ENCODE results near the gene VPS13D.

Gene VPS13D

GRCh38 chr1:12293416-12293815 is 63.6 kb downstream of the VPS13D start:
- H3K9ac ChIP-seq (ENCODE audit: low read depth, low read length): no peak overlapping the region
- no peak overlapping the region for H3K4me3 ChIP-seq (ENCODE audit: low read length)
- no peaks in the 10 kb centered on the region for H3K9me3 ChIP-seq (ENCODE audit: insufficient read depth, low read depth, low read length)
- H3K36me3 ChIP-seq (ENCODE audit: insufficient read depth, low read length): peaks cover 60% of the 10 kb centered on the region
- no peaks in the 10 kb centered on the region for H3K4me1 ChIP-seq (ENCODE audit: insufficient read depth, low read length)
- no peaks in the 10 kb centered on the region for H3K27me3 ChIP-seq (ENCODE audit: insufficient read depth, low read length)
- WGBS: 95% methylated on average over 11 of the region's 11 CpGs
- no peak overlapping the region for H3K27ac ChIP-seq (ENCODE audit: low read depth, low read length)

GRCh38 chr1:12294076-12294475 is 64.2 kb downstream of the VPS13D start:
- WGBS: 94% methylated on average over 2 of the region's 3 CpGs
- no peak overlapping the region for H3K27ac ChIP-seq (ENCODE audit: low read depth, low read length)
- no peak overlapping the region for H3K4me3 ChIP-seq (ENCODE audit: low read length)
- peaks cover 63% of the 10 kb centered on the region for H3K36me3 ChIP-seq (ENCODE audit: insufficient read depth, low read length)
- no peaks in the 10 kb centered on the region for H3K4me1 ChIP-seq (ENCODE audit: insufficient read depth, low read length)
- H3K27me3 ChIP-seq (ENCODE audit: insufficient read depth, low read length): no peaks in the 10 kb centered on the region
- no peaks in the 10 kb centered on the region for H3K9me3 ChIP-seq (ENCODE audit: insufficient read depth, low read depth, low read length)
- H3K9ac ChIP-seq (ENCODE audit: low read depth, low read length): no peak overlapping the region

GRCh38 chr1:12296016-12296415 is 66.2 kb downstream of the VPS13D start:
- no peaks in the 10 kb centered on the region for H3K27me3 ChIP-seq (ENCODE audit: insufficient read depth, low read length)
- no peaks in the 10 kb centered on the region for H3K9me3 ChIP-seq (ENCODE audit: insufficient read depth, low read depth, low read length)
- no peak overlapping the region for H3K9ac ChIP-seq (ENCODE audit: low read depth, low read length)
- 100% methylated on average over 2 of the region's 3 CpGs for WGBS
- H3K27ac ChIP-seq (ENCODE audit: low read depth, low read length): no peak overlapping the region
- no peak overlapping the region for H3K4me3 ChIP-seq (ENCODE audit: low read length)
- no peaks in the 10 kb centered on the region for H3K4me1 ChIP-seq (ENCODE audit: insufficient read depth, low read length)
- peaks cover 67% of the 10 kb centered on the region for H3K36me3 ChIP-seq (ENCODE audit: insufficient read depth, low read length)

- Histone ChIP-seq H3K27me3 (ENCODE audit: insufficient read depth, low read length) (no peaks in the 10 kb centered on the region), H3K4me3 (ENCODE audit: low read length) (no peak overlapping the region), H3K4me1 (ENCODE audit: insufficient read depth, low read length) (no peaks in the 10 kb centered on the region), H3K9ac (ENCODE audit: low read depth, low read length) (no peak overlapping the region), H3K9me3 (ENCODE audit: insufficient read depth, low read depth, low read length) (no peaks in the 10 kb centered on the region), H3K27ac (ENCODE audit: low read depth, low read length) (no peak overlapping the region), H3K36me3 (ENCODE audit: insufficient read depth, low read length) (peaks cover 69% of the 10 kb centered on the region)
- WGBS: 95% methylated on average over 1 of the region's 1 CpG
Measured at GRCh38 chr1:12296623-12297022, 66.8 kb downstream of the VPS13D start.

- 97% methylated on average over 4 of the region's 4 CpGs for WGBS
- Histone ChIP-seq H3K27me3 (ENCODE audit: insufficient read depth, low read length) (no peaks in the 10 kb centered on the region), H3K9ac (ENCODE audit: low read depth, low read length) (no peak overlapping the region), H3K36me3 (ENCODE audit: insufficient read depth, low read length) (peaks cover 68% of the 10 kb centered on the region), H3K4me1 (ENCODE audit: insufficient read depth, low read length) (no peaks in the 10 kb centered on the region), H3K9me3 (ENCODE audit: insufficient read depth, low read depth, low read length) (no peaks in the 10 kb centered on the region), H3K4me3 (ENCODE audit: low read length) (no peak overlapping the region), H3K27ac (ENCODE audit: low read depth, low read length) (no peak overlapping the region)
Measured at GRCh38 chr1:12300706-12301105, 70.9 kb downstream of the VPS13D start.

- Histone ChIP-seq H3K4me3 (ENCODE audit: low read length) (no peak overlapping the region), H3K27me3 (ENCODE audit: insufficient read depth, low read length) (no peaks in the 10 kb centered on the region), H3K9ac (ENCODE audit: low read depth, low read length) (no peak overlapping the region), H3K27ac (ENCODE audit: low read depth, low read length) (no peak overlapping the region), H3K36me3 (ENCODE audit: insufficient read depth, low read length) (peaks cover 66% of the 10 kb centered on the region), H3K9me3 (ENCODE audit: insufficient read depth, low read depth, low read length) (peaks cover 6% of the 10 kb centered on the region; the same call in 1 of the 2 replicates), H3K4me1 (ENCODE audit: insufficient read depth, low read length) (no peaks in the 10 kb centered on the region)
- WGBS: 93% methylated on average over 8 of the region's 8 CpGs
Measured at GRCh38 chr1:12301518-12302237, 71.8 kb downstream of the VPS13D start.

- 86% methylated on average over 1 of the region's 2 CpGs for WGBS
- peaks cover 60% of the 10 kb centered on the region for H3K36me3 ChIP-seq (ENCODE audit: insufficient read depth, low read length)
- no peak overlapping the region for H3K4me3 ChIP-seq (ENCODE audit: low read length)
- H3K4me1 ChIP-seq (ENCODE audit: insufficient read depth, low read length): no peaks in the 10 kb centered on the region
- peaks cover 8% of the 10 kb centered on the region; the same call in 1 of the 2 replicates for H3K9me3 ChIP-seq (ENCODE audit: insufficient read depth, low read depth, low read length)
- H3K27ac ChIP-seq (ENCODE audit: low read depth, low read length): no peak overlapping the region
- H3K9ac ChIP-seq (ENCODE audit: low read depth, low read length): no peak overlapping the region
- no peaks in the 10 kb centered on the region for H3K27me3 ChIP-seq (ENCODE audit: insufficient read depth, low read length)
Measured at GRCh38 chr1:12302798-12303447, 73.1 kb downstream of the VPS13D start.

GRCh38 chr1:12305377-12305776 is 75.5 kb downstream of the VPS13D start:
- H3K27ac ChIP-seq (ENCODE audit: low read depth, low read length): no peak overlapping the region
- H3K36me3 ChIP-seq (ENCODE audit: insufficient read depth, low read length): peaks cover 59% of the 10 kb centered on the region
- 96% methylated on average over 8 of the region's 8 CpGs for WGBS

GRCh38 chr1:12309783-12310742 is 80.2 kb downstream of the VPS13D start:
- Histone ChIP-seq H3K36me3 (ENCODE audit: insufficient read depth, low read length) (peaks cover 70% of the 10 kb centered on the region), H3K9ac (ENCODE audit: low read depth, low read length) (no peak overlapping the region), H3K4me1 (ENCODE audit: insufficient read depth, low read length) (no peaks in the 10 kb centered on the region), H3K27me3 (ENCODE audit: insufficient read depth, low read length) (no peaks in the 10 kb centered on the region), H3K4me3 (ENCODE audit: low read length) (no peak overlapping the region), H3K27ac (ENCODE audit: low read depth, low read length) (no peak overlapping the region), H3K9me3 (ENCODE audit: insufficient read depth, low read depth, low read length) (peaks cover 8% of the 10 kb centered on the region; the same call in 1 of the 2 replicates)
- WGBS: 98% methylated on average over 5 of the region's 6 CpGs

More at GRCh38 chr1:12305377-12305776, 75.5 kb downstream of the VPS13D start:
- Histone ChIP-seq H3K9ac (ENCODE audit: low read depth, low read length) (no peak overlapping the region), H3K4me1 (ENCODE audit: insufficient read depth, low read length) (no peaks in the 10 kb centered on the region), H3K9me3 (ENCODE audit: insufficient read depth, low read depth, low read length) (peaks cover 8% of the 10 kb centered on the region; the same call in 1 of the 2 replicates), H3K27me3 (ENCODE audit: insufficient read depth, low read length) (no peaks in the 10 kb centered on the region), H3K4me3 (ENCODE audit: low read length) (no peak overlapping the region)

- H3K36me3 ChIP-seq (ENCODE audit: insufficient read depth, low read length): peaks cover 57% of the 10 kb centered on the region
- H3K27me3 ChIP-seq (ENCODE audit: insufficient read depth, low read length): no peaks in the 10 kb centered on the region
- H3K4me3 ChIP-seq (ENCODE audit: low read length): no peak overlapping the region
- no peaks in the 10 kb centered on the region for H3K9me3 ChIP-seq (ENCODE audit: insufficient read depth, low read depth, low read length)
- no peak overlapping the region for H3K9ac ChIP-seq (ENCODE audit: low read depth, low read length)
- H3K4me1 ChIP-seq (ENCODE audit: insufficient read depth, low read length): no peaks in the 10 kb centered on the region; the same call in 1 of the 2 replicates
- no peak overlapping the region for H3K27ac ChIP-seq (ENCODE audit: low read depth, low read length)
- 91% methylated on average over 1 of the region's 1 CpG for WGBS
Measured at GRCh38 chr1:12314333-12314903, 84.6 kb downstream of the VPS13D start.

All from HUES64 (cell line).